ENCODE results near the gene XYLT1.
"Not testable (repeated sequence)": the region's sequence is repeated elsewhere in the genome, so short reads cannot be mapped to it uniquely, and the experiment has no call there.

XYLT1 gene

DNA sequence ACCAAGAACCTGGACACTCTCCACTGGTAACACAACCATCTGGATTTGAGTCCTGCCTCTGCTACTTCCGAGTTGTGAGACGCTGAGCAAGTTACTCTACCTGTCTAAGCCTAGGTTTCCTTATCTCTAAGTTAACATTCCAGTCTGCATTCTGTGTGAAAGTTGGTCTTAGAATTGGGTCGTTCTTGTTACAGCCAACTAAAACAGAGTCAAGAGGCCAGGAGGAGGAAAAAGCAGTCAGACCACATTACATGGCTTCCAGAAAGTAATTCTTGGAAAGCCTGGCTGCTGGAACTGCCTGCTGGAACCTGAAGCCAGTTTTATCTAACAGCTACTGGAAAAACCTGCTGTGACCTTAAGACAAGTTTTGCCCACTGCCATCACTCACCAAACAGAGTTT, 38.4 kb upstream of the XYLT1 start:
- no peak for DNase-seq (ENCODE audit: insufficient read length, low spot score)
- FAIRE-seq, result no peak
- TF ChIP-seq POU2F2 (IDR thresholded peaks at IDR 0.05; ENCODE audit: low read depth, low read length) (no peak), PAX5 (IDR thresholded peaks at IDR 0.05; ENCODE audit: insufficient read depth, low read length, severe bottlenecking) (no peak), TAF1 (IDR thresholded peaks at IDR 0.05; ENCODE audit: low read depth, low read length) (no peak), POLR2A (IDR thresholded peaks at IDR 0.05; ENCODE audit: low read depth, low read length) (no peak), POLR2AphosphoS5 (IDR thresholded peaks at IDR 0.05; ENCODE audit: low read depth, low read length) (no peak), SPI1 (IDR thresholded peaks at IDR 0.05; ENCODE audit: low read depth, low read length) (no peak)

DNA sequence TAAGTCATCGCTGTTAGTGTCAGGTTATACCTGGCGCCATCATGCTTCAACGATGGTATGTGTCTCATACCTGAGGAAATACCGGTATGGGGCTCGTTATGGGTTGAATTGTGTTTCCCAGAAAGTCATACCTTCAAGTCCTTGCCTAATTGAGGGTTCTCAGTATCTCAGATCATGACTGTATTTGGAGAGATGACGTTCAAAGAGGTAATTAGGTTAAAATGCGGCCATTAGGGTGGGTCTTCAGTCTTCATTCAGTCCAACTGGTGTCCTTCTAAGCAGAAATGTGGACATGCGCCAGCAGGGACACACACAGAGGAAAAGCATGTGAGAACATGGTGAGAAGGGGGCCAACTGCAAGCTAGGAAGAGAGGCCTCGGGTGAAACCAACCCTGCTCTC, 37.5 kb upstream of the XYLT1 start:
- TF ChIP-seq POU2F2 (IDR thresholded peaks at IDR 0.05; ENCODE audit: low read depth, low read length) (no peak), POLR2AphosphoS5 (IDR thresholded peaks at IDR 0.05; ENCODE audit: low read depth, low read length) (no peak), SPI1 (IDR thresholded peaks at IDR 0.05; ENCODE audit: low read depth, low read length) (no peak), TAF1 (IDR thresholded peaks at IDR 0.05; ENCODE audit: low read depth, low read length) (no peak), PAX5 (IDR thresholded peaks at IDR 0.05; ENCODE audit: insufficient read depth, low read length, severe bottlenecking) (no peak), POLR2A (IDR thresholded peaks at IDR 0.05; ENCODE audit: low read depth, low read length) (no peak)
- DNase-seq (ENCODE audit: insufficient read length, low spot score) (no peak), FAIRE-seq (no peak)

GRCh38 chr16:17507516-17507915, 36.8 kb upstream of the XYLT1 start:
- FAIRE-seq; DNase-seq (ENCODE audit: insufficient read length, low spot score): not testable (repeated sequence)

GRCh38 chr16:17505828-17506227, 35.1 kb upstream of the XYLT1 start:
- not testable (repeated sequence) for FAIRE-seq; DNase-seq (ENCODE audit: insufficient read length, low spot score)

DNA sequence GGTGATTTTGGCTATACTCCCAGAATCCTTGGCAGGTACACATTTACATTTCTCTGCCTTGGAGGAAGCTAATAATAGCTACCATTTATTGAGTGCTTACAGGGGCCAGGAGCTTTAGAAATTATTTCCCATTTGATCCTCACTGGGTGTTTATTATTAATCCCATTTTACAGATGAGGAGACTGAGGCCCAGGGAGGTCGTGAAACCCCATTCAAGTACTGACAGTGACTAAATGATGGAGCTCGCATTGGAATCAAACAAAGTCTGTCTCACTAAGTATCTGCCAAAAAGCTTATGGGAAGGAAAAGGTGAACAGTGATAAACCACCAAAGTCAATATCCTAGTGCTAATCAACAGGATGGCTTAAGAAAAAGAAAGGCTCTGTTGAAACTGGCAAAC, 33.3 kb upstream of the XYLT1 start:
- TF ChIP-seq POLR2A (IDR thresholded peaks at IDR 0.05; ENCODE audit: low read depth, low read length) (no peak), PAX5 (IDR thresholded peaks at IDR 0.05; ENCODE audit: insufficient read depth, low read length, severe bottlenecking) (no peak), POLR2AphosphoS5 (IDR thresholded peaks at IDR 0.05; ENCODE audit: low read depth, low read length) (no peak), SPI1 (IDR thresholded peaks at IDR 0.05; ENCODE audit: low read depth, low read length) (no peak), POU2F2 (IDR thresholded peaks at IDR 0.05; ENCODE audit: low read depth, low read length) (no peak), TAF1 (IDR thresholded peaks at IDR 0.05; ENCODE audit: low read depth, low read length) (no peak)
- DNase-seq (ENCODE audit: insufficient read length, low spot score), result no peak
- FAIRE-seq, result no peak

DNA sequence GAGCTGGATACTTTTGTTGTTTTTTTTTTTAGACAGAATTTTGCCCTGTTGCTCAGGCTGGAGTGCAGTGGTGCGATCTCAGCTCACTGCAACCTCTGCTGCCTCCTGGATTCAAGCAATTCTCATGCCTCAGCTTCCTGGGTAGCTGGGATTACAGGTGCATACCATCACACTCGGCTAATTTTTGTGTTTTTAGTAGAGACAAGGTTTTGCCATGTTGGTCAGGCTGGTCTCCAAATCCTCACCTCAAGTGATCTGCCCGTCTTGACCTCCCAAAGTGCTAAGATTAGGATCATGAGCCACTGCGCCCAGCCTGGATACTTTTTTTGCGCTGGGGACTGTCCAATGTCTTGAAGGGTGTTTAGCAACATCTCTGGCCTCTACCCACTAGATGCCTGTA, 32.6 kb upstream of the XYLT1 start:
- DNase-seq (ENCODE audit: insufficient read length, low spot score), result no peak
- FAIRE-seq, result no peak
- TF ChIP-seq POU2F2 (IDR thresholded peaks at IDR 0.05; ENCODE audit: low read depth, low read length) (no peak), POLR2AphosphoS5 (IDR thresholded peaks at IDR 0.05; ENCODE audit: low read depth, low read length) (no peak), PAX5 (IDR thresholded peaks at IDR 0.05; ENCODE audit: insufficient read depth, low read length, severe bottlenecking) (no peak), SPI1 (IDR thresholded peaks at IDR 0.05; ENCODE audit: low read depth, low read length) (no peak), TAF1 (IDR thresholded peaks at IDR 0.05; ENCODE audit: low read depth, low read length) (no peak), POLR2A (IDR thresholded peaks at IDR 0.05; ENCODE audit: low read depth, low read length) (no peak)

GRCh38 chr16:17501321-17501720, 30.6 kb upstream of the XYLT1 start:
- no peak for FAIRE-seq
- TF ChIP-seq PAX5 (IDR thresholded peaks at IDR 0.05; ENCODE audit: insufficient read depth, low read length, severe bottlenecking), result no peak
- no peak for TF ChIP-seq TAF1 (IDR thresholded peaks at IDR 0.05; ENCODE audit: low read depth, low read length)
- no peak for TF ChIP-seq POU2F2 (IDR thresholded peaks at IDR 0.05; ENCODE audit: low read depth, low read length)
- TF ChIP-seq POLR2A (IDR thresholded peaks at IDR 0.05; ENCODE audit: low read depth, low read length), result no peak
- no peak for TF ChIP-seq POLR2AphosphoS5 (IDR thresholded peaks at IDR 0.05; ENCODE audit: low read depth, low read length)
- TF ChIP-seq SPI1 (IDR thresholded peaks at IDR 0.05; ENCODE audit: low read depth, low read length), result no peak
- DNase-seq (ENCODE audit: insufficient read length, low spot score), result no peak

- TF ChIP-seq POLR2A (IDR thresholded peaks at IDR 0.05; ENCODE audit: low read depth, low read length) (no peak), PAX5 (IDR thresholded peaks at IDR 0.05; ENCODE audit: insufficient read depth, low read length, severe bottlenecking) (no peak), SPI1 (IDR thresholded peaks at IDR 0.05; ENCODE audit: low read depth, low read length) (no peak), TAF1 (IDR thresholded peaks at IDR 0.05; ENCODE audit: low read depth, low read length) (no peak), POLR2AphosphoS5 (IDR thresholded peaks at IDR 0.05; ENCODE audit: low read depth, low read length) (no peak), POU2F2 (IDR thresholded peaks at IDR 0.05; ENCODE audit: low read depth, low read length) (no peak)
- DNase-seq (ENCODE audit: insufficient read length, low spot score) (no peak), FAIRE-seq (no peak)
Observed at GRCh38 chr16:17499223-17499902, 28.6 kb upstream of the XYLT1 start.

GRCh38 chr16:17497648-17498047, 26.9 kb upstream of the XYLT1 start:
- FAIRE-seq (no peak), DNase-seq (ENCODE audit: insufficient read length, low spot score) (no peak)
- TF ChIP-seq PAX5 (IDR thresholded peaks at IDR 0.05; ENCODE audit: insufficient read depth, low read length, severe bottlenecking), result no peak
- TF ChIP-seq SPI1 (IDR thresholded peaks at IDR 0.05; ENCODE audit: low read depth, low read length), result no peak
- TF ChIP-seq TAF1 (IDR thresholded peaks at IDR 0.05; ENCODE audit: low read depth, low read length), result no peak
- no peak for TF ChIP-seq POLR2AphosphoS5 (IDR thresholded peaks at IDR 0.05; ENCODE audit: low read depth, low read length)
- no peak for TF ChIP-seq POLR2A (IDR thresholded peaks at IDR 0.05; ENCODE audit: low read depth, low read length)
- no peak; the same call in 1 of the 2 replicates for TF ChIP-seq POU2F2 (IDR thresholded peaks at IDR 0.05; ENCODE audit: low read depth, low read length)

- no peak for TF ChIP-seq TAF1 (IDR thresholded peaks at IDR 0.05; ENCODE audit: low read depth, low read length)
- TF ChIP-seq SPI1 (IDR thresholded peaks at IDR 0.05; ENCODE audit: low read depth, low read length), result no peak
- no peak for TF ChIP-seq POU2F2 (IDR thresholded peaks at IDR 0.05; ENCODE audit: low read depth, low read length)
- no peak for TF ChIP-seq POLR2A (IDR thresholded peaks at IDR 0.05; ENCODE audit: low read depth, low read length)
- TF ChIP-seq POLR2AphosphoS5 (IDR thresholded peaks at IDR 0.05; ENCODE audit: low read depth, low read length), result no peak
- TF ChIP-seq PAX5 (IDR thresholded peaks at IDR 0.05; ENCODE audit: insufficient read depth, low read length, severe bottlenecking), result no peak
- no peak for DNase-seq (ENCODE audit: insufficient read length, low spot score)
- FAIRE-seq, result no peak
Observed at GRCh38 chr16:17496891-17497290, 26.1 kb upstream of the XYLT1 start.
